Astrocyte of the spinal cord (primary cell): Measurements from ENCODE around the gene TRRAP.

Experiments used
- DNase-seq: peaks from one replicate; pipeline ENCODE4 v3.0.0; 2011; ENCODE audit warnings: low read depth, low spot score
- H3K4me3 ChIP-seq: 2 replicates; pipeline ENCODE4 v1.5.1; 2011; ENCODE audit warnings: low read depth, mild to moderate bottlenecking, low read length, moderate library complexity
- in situ Hi-C: cut with HindIII; loops from 2 replicates; pipeline ENCODE4 v1.10.0; 2017; ENCODE audit warnings: low sequenced_read_pairs
- TF ChIP-seq, protein P1 (sequence below): IDR thresholded peaks from 2 replicates; pipeline ENCODE4 v1.5.1; 2012; ENCODE audit warnings: low read depth, mild to moderate bottlenecking, low read length, inconsistent platforms

The TRRAP gene

GRCh38 chr7:98974906-98975816 is 96.8 kb downstream of the TRRAP start:
- no peak for DNase-seq
- TF ChIP-seq, protein P1, sequence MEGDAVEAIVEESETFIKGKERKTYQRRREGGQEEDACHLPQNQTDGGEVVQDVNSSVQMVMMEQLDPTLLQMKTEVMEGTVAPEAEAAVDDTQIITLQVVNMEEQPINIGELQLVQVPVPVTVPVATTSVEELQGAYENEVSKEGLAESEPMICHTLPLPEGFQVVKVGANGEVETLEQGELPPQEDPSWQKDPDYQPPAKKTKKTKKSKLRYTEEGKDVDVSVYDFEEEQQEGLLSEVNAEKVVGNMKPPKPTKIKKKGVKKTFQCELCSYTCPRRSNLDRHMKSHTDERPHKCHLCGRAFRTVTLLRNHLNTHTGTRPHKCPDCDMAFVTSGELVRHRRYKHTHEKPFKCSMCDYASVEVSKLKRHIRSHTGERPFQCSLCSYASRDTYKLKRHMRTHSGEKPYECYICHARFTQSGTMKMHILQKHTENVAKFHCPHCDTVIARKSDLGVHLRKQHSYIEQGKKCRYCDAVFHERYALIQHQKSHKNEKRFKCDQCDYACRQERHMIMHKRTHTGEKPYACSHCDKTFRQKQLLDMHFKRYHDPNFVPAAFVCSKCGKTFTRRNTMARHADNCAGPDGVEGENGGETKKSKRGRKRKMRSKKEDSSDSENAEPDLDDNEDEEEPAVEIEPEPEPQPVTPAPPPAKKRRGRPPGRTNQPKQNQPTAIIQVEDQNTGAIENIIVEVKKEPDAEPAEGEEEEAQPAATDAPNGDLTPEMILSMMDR, result no peak
- H3K4me3 ChIP-seq, result no peak overlapping the region
- in situ Hi-C loops, result no loop called here

GRCh38 chr7:98976396-98977185 is 98.3 kb downstream of the TRRAP start:
- no peak for DNase-seq
- no peak overlapping the region for H3K4me3 ChIP-seq
- TF ChIP-seq, protein P1, result no peak
- in situ Hi-C loops, result no loop called here

DNA sequence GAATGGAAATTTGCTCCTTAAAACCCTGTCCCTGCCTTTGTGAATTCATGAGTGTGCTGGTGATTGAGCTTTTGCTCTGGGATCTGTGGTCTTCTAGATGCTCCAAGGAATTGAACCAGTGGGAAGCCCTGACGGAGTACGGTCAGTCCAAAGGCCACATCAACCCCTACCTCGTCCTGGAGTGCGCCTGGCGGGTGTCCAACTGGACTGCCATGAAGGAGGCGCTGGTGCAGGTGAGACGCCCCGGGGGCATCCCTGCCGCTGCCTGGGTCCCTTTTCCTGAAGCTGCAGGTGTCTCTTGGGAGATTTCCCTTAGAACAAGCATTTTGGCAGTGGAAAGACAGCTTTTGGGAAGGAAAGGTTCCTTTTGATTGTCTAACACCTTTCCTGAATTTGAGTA is 100.3 kb downstream of the TRRAP start:
- DNase-seq, result no peak
- TF ChIP-seq, protein P1, result no peak
- in situ Hi-C loops, result no loop called here

DNA sequence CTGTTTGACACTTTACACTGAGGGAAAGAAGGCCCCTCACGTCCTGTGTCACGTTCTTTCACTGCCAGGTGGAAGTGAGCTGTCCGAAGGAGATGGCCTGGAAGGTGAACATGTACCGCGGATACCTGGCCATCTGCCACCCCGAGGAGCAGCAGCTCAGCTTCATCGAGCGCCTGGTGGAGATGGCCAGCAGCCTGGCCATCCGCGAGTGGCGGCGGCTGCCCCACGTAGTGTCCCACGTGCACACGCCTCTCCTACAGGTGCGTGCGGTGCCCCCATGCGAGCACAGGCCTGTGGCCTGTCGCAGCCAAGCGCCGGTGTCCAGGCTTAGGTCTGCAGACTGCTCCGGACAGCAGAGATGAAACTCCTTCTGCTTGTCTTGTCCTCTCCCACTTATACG is 103.4 kb downstream of the TRRAP start:
- in situ Hi-C loops, result no loop called here
- TF ChIP-seq, protein P1, result no peak
- no peak overlapping the region for H3K4me3 ChIP-seq
- no peak for DNase-seq

More for the DNA sequence above, 100.3 kb downstream of the TRRAP start:
- H3K4me3 ChIP-seq, result no peak overlapping the region

DNA sequence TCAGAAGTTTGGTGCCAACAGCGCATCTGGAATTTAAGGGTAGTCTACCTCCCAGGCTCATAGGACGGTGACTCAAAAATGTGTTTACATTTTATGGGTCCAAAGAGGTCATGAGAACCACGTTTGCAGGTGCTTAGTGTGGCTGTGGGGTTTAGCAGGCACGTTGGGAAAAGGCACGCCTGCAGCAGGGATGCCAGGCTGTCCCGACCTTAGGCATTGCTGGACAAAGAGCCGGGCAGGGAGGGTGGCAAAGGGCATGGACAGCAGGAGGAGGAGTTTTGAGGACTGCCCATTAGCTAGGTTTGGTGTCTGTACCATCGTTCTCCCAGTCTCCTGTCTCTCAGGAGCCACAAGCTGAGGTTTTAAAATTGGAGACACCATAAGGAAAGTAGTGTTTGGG is 104.4 kb downstream of the TRRAP start:
- no peak overlapping the region for H3K4me3 ChIP-seq
- DNase-seq, result no peak
- TF ChIP-seq, protein P1, result no peak
- in situ Hi-C loops, result no loop called here

- TF ChIP-seq, protein P1, result no peak
- in situ Hi-C loops, result no loop called here
Observed at GRCh38 chr7:98984126-98984525, 105.8 kb downstream of the TRRAP start.

More at GRCh38 chr7:98984126-98984525, 105.8 kb downstream of the TRRAP start:
- no peak overlapping the region for H3K4me3 ChIP-seq
- no peak for DNase-seq
